Subcutaneous adipose tissue (tissue), 4 donors: ENCODE data around the gene PRR3. TPM values are rescaled to one million over a fixed set of nuclear protein-coding genes. Genes with fewer than 3 reads are reported as not detected.

Source experiments
- small RNA-seq: library from RNA; depleted of rRNA; stranded (forward); fragments of <200 nt; gene quantifications from one replicate; pipeline ENCODE3, GENCODE V24; 2016
- total RNA-seq, 4 donors: library from RNA; depleted of rRNA; stranded (reverse); fragments of >200 nt; gene quantifications; one replicate each; pipeline ENCODE4 v1.1.0, GENCODE V29; 2016
- TF ChIP-seq, protein P1 (sequence below): fragments of 450-650 bp; IDR thresholded peaks from one replicate; pipeline ENCODE4 v1.5.1; 2016; ENCODE audit warnings: low read depth, mild to moderate bottlenecking, control low read depth, antibody characterized with exemption, moderate library complexity

PRR3 gene
- total RNA-seq, 4 donors from 2014 or later = 2.4 to 4.4 (median 4.2) TPM

DNA sequence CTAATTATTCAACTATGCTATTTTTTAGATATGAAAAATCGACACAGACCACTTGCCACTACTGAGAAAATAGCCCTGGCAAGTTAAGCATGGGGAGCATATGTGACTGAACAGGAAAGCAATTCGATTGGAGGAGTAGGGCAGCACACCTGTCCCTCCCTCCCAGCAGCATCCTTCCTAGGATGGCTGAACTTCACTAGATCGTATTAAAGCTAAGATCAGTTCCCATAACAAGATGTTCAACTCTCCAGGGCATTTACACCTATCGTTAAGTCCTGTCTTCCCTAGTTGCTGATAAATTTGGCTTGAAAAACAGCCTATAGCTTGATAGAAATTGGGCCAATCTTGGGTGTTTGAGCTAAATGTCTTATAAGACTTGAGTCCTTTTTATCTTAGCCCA lies 53.0 kb downstream of the PRR3 start:
- TF ChIP-seq, protein P1, sequence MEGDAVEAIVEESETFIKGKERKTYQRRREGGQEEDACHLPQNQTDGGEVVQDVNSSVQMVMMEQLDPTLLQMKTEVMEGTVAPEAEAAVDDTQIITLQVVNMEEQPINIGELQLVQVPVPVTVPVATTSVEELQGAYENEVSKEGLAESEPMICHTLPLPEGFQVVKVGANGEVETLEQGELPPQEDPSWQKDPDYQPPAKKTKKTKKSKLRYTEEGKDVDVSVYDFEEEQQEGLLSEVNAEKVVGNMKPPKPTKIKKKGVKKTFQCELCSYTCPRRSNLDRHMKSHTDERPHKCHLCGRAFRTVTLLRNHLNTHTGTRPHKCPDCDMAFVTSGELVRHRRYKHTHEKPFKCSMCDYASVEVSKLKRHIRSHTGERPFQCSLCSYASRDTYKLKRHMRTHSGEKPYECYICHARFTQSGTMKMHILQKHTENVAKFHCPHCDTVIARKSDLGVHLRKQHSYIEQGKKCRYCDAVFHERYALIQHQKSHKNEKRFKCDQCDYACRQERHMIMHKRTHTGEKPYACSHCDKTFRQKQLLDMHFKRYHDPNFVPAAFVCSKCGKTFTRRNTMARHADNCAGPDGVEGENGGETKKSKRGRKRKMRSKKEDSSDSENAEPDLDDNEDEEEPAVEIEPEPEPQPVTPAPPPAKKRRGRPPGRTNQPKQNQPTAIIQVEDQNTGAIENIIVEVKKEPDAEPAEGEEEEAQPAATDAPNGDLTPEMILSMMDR = no peak

DNA sequence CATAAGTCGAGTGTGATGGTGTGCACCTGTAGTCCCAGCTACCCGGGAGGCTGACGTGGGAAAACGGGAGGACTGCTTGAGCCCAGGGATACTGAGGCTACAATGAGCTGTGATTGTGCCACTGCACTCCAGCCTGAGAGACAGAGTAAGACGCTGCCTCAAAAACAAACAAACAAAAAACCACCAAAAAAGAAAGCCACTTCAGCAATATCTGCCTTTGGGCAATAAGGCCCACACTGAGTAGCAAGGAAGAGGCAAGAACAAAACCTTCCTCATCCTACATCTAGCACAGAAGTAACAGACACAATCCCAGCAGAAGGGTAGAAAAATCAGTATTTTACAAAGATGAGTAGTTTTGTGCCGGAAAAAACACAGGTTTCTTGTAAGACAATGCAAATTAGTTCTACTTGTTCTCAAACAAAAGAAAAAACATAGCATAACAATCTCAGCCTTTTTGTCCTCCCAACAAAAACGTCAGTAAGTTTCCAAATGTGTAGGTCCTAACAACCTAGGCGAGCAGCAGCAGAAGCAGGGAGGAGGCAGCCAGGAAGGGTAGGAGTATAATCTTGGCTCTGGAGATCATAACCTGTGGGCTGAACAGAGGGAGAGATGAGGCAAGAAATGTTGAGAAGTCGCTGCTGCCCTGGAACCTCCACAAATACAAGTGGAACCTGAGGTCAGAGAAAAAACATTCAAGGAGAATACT lies 54.2 kb downstream of the PRR3 start:
- TF ChIP-seq, protein P1 = no peak

DNA sequence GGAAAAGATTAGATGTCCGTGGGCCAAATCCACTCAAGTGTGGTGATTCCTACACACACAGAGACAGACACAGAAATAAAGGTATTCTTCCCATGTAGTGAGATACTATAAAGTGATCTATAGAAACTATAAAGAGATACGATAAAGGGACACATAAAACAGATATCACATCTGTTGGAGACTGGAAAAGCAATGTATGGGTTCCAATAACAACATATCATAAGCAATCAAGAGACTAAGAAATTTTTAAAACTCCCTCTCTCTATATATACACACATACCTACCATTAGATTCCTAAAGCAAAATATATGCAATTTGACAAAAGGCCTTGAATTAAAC lies 54.7 kb downstream of the PRR3 start:
- TF ChIP-seq, protein P1 = no peak

DNA sequence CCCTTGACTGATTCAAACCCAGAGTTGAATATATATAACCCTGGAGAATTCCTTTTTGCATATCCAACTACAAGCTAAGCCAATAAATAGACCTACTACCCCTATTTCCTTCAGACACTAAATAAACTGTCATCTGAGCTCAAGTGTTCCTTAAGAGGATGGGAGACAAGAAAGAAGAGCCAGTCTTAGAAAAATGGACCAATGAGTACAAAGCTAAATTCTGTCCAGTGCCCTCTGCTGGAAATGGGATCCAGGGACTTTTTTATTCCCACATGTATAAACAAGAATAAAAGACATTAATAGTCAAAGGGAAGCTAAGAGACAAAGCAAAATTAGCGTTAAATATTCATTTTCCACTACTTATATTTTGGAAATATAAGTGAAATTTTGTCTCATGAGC lies 55.1 kb downstream of the PRR3 start:
- TF ChIP-seq, protein P1 = no peak

DNA sequence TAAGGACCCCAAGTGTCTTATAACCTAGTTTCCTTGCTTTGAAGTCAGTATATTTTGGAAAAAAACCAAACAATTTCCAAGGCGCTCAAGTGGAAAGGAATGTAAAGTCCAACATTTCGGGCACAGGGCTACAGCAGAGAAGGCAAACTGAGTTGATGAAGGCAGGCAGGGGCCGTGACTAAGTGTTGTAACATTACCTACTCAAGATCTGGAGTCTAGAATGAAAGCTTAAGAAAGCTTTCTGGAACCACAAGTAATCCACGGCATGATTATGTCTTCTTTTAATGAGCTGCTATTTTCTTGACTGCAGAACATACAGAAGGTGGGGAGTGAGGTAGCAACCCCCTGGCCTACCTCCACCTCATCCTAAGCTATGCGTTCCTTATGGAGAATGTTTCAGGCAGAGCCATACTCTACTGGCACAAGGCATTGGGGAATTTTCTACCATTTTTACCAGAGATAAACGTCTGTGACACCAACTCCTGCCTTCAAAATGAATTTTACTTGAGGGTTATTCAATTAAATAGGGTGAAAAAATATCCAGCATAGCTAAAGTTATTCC lies 55.7 kb downstream of the PRR3 start:
- TF ChIP-seq, protein P1 = no peak

Small RNAs within 50 kb of the gene (small RNA-seq; reads per million reads assigned to genes)
- gene MIR877 = 7.0 reads per million, percentile 85 among the genes with 10 or more reads in this experiment

Other genes starting within 250 kb of the PRR3 start
- gene TRIM39, start 230.4 kb upstream of the PRR3 start, total RNA-seq = 10 to 100 TPM in 2 of 4 donors, 1 to 10 TPM in 2; 7.5 to 14.9 (median 10.8) TPM
- gene RPP21, start 212.1 kb upstream of the PRR3 start, total RNA-seq = 10 to 100 TPM; 43.3 to 69.6 (median 49.5) TPM
- 1,000 to 10,000 TPM in 1 of 4 donors, 100 to 1,000 TPM in 3; 287 to 1,087 (median 819) TPM for gene HLA-E, start 67.8 kb upstream of the PRR3 start, total RNA-seq
- 10 to 100 TPM; 18.9 to 46.0 (median 38.3) TPM for gene GNL1, start 806 bp upstream of the PRR3 start, total RNA-seq
- 10 to 100 TPM; 22.3 to 34.7 (median 34.4) TPM for gene ABCF1, start 14.1 kb downstream of the PRR3 start, total RNA-seq
- 10 to 100 TPM; 19.0 to 29.7 (median 27.6) TPM for gene PPP1R10, start 59.9 kb downstream of the PRR3 start, total RNA-seq
- gene MRPS18B, start 60.5 kb downstream of the PRR3 start, total RNA-seq = 10 to 100 TPM; 45.1 to 62.8 (median 48.2) TPM
- gene ATAT1, start 69.6 kb downstream of the PRR3 start, total RNA-seq = 1 to 10 TPM; 2.0 to 5.9 (median 5.3) TPM
- 1 to 10 TPM; 3.7 to 9.4 (median 8.9) TPM for gene C6orf136, start 89.8 kb downstream of the PRR3 start, total RNA-seq
- 10 to 100 TPM; 16.0 to 34.5 (median 22.5) TPM for gene DHX16, start 115.7 kb downstream of the PRR3 start, total RNA-seq
- gene PPP1R18, start 129.3 kb downstream of the PRR3 start, total RNA-seq = 10 to 100 TPM; 29.2 to 43.9 (median 40.0) TPM
- gene NRM, start 133.7 kb downstream of the PRR3 start, total RNA-seq = 1 to 10 TPM; 2.0 to 4.2 (median 3.6) TPM
- gene MDC1, start 160.0 kb downstream of the PRR3 start, total RNA-seq = 10 to 100 TPM in 3 of 4 donors, 1 to 10 TPM in 1; 7.0 to 13.2 (median 10.4) TPM
- 100 to 1,000 TPM; 166 to 277 (median 220) TPM for gene TUBB, start 163.1 kb downstream of the PRR3 start, total RNA-seq
- gene FLOT1, start 185.4 kb downstream of the PRR3 start, total RNA-seq = 100 to 1,000 TPM in 3 of 4 donors, 10 to 100 TPM in 1; 66.8 to 121 (median 105) TPM
- gene IER3, start 187.3 kb downstream of the PRR3 start, total RNA-seq = 1 to 10 TPM; 1.8 to 7.3 (median 3.3) TPM